Spleen (tissue), 11 donors: ENCODE results near the gene DLG1. TPM values are rescaled to one million over a fixed set of nuclear protein-coding genes. Genes with fewer than 3 reads are reported as not detected.
A peak's percentile ranks its signal among the peaks of the same experiment; 100 is the strongest.

Experiments
- DNase-seq: peaks from one replicate; pipeline ENCODE4 v3.0.0-alpha.2; 2020
- H3K27ac ChIP-seq, 8 donors: fragments of 200-600 bp; sonication (generic) in 7 of 8; 1 replicate in 4 of 8; 2 replicates in 4 of 8; pipeline versions ENCODE4 v1.5.0 to v1.8.0; 2016 to 2021; ENCODE audit warnings: inconsistent platforms in 4 of 8, mild to moderate bottlenecking in 4 of 8, moderate library complexity in 1 of 8
- H3K27me3 ChIP-seq, 7 donors: fragments of 200-600 bp; sonication (generic) in 6 of 7; replicated peaks in 1 of 7; 1 replicate in 4 of 7; 2 replicates in 3 of 7; pipeline versions ENCODE4 v1.5.0 to v1.8.0; 2016 to 2021; ENCODE audit warnings: inconsistent platforms in 3 of 7, mild to moderate bottlenecking in 1 of 7
- H3K36me3 ChIP-seq, 6 donors: fragments of 200-600 bp; sonication (generic) in 5 of 6; 1 replicate in 4 of 6; 2 replicates in 2 of 6; pipeline versions ENCODE4 v1.5.0 to v1.8.0; 2016 to 2021; ENCODE audit warnings: inconsistent platforms in 2 of 6
- H3K4me1 ChIP-seq, 6 donors: fragments of 200-600 bp; sonication (generic) in 5 of 6; 1 replicate in 3 of 6; 2 replicates in 3 of 6; pipeline versions ENCODE4 v1.5.0 to v1.8.0; 2016 to 2021; ENCODE audit warnings: inconsistent platforms in 3 of 6
- H3K4me3 ChIP-seq, 8 donors: fragments of 200-600 bp; sonication (generic) in 7 of 8; 1 replicate in 4 of 8; 2 replicates in 4 of 8; pipeline versions ENCODE4 v1.5.0 to v1.8.0; 2016 to 2021; ENCODE audit warnings: inconsistent platforms in 4 of 8, mild to moderate bottlenecking in 4 of 8, moderate library complexity in 2 of 8
- H3K9me3 ChIP-seq, 8 donors: fragments of 200-600 bp; sonication (generic) in 7 of 8; 1 replicate in 4 of 8; 2 replicates in 4 of 8; pipeline versions ENCODE4 v1.5.0 to v1.8.0; 2016 to 2021; ENCODE audit warnings: inconsistent platforms in 4 of 8
- CTCF ChIP-seq, 11 experiments: fragments of 200-600 bp in 7 of 11; fragments of 450-650 bp in 4 of 11; sonication (generic) in 4 of 11; IDR thresholded peaks in 8 of 11; conservative IDR thresholded peaks in 3 of 11; 1 replicate in 7 of 11; 2 replicates in 4 of 11; pipeline versions ENCODE4 v1.4.0 to v1.8.0; 2016 to 2021; ENCODE audit warnings: antibody characterized with exemption in 11 of 11, inconsistent platforms in 4 of 11, mild to moderate bottlenecking in 1 of 11
- POLR2A ChIP-seq, 3 donors: fragments of 450-650 bp; IDR thresholded peaks; one replicate each; pipeline ENCODE4 v1.5.1; 2017; ENCODE audit warnings: antibody characterized with exemption in 3 of 3, mild to moderate bottlenecking in 1 of 3
- POLR2AphosphoS5 ChIP-seq, 3 donors: sonication (generic); formaldehyde crosslinking; IDR thresholded peaks; one replicate each; pipeline ENCODE4 v1.5.1; 2017; ENCODE audit warnings: antibody characterized with exemption in 3 of 3
- WGBS, 5 donors: extraction: QIAGEN DNeasy Blood & Tissue Kit in 3 of 5; methylation state at CpG; one replicate each; pipeline versions ENCODE4 v1.1.5 to v1.1.7; 2013 to 2018; 5-methylcytosine and 5-hydroxymethylcytosine counted together
- intact Hi-C: fragments of 100-400 bp; cut with DNase I; formaldehyde crosslinking; loops from one replicate; pipeline ENCODE4 v1.15.0; 2023; ENCODE audit warnings: low total_unique reads
- polyA plus RNA-seq, 3 donors: library from polyadenylated mRNA; stranded (reverse); fragments of 200-250 nt; gene quantifications; one replicate each; pipeline ENCODE4 v1.2.1, GENCODE V29; 2013
- total RNA-seq, 7 donors: library from RNA; depleted of rRNA in 3 of 7; stranded (reverse); fragments of >200 nt in 3 of 7; fragmentation: NEBNext Ultra II Directional in 4 of 7; extraction: Animal tissue kit (Norgen Biotek cat#: 25700) in 4 of 7; gene quantifications; one replicate each; pipeline versions ENCODE4 v1.1.0 to v1.2.1, GENCODE V29; 2016 to 2021
- donor health status: healthy with polysubstance abuse.
- donor health status: DM: no; HTN: no; CAD: no; lungs with moderate emphysema.
- donor health status: DM: no; HTN: no; CAD: no.
- donor health status: Bipolar disorder and iron deficiency.
- donor health status: healthy.
- donor health status: DM: no; HTN: no; CAD: no.
- donor health status: DM: yes; HTN: yes; CAD: no.

The DLG1 gene
- total and polyA plus RNA-seq, 10 donors = 11.0 to 92.3 (median 59.1) TPM

GRCh38 chr3:197017003-197017402, 281.4 kb downstream of the DLG1 start:
- intact Hi-C loops = no loop called here
- no peak overlapping the region for H3K27ac ChIP-seq
- no peak overlapping the region for H3K4me3 ChIP-seq
- no peak for TF ChIP-seq CTCF (IDR thresholded peaks at IDR 0.05 in 8 of 11, conservative IDR thresholded peaks at IDR 0.05 in 3 of 11)
- no peak for TF ChIP-seq POLR2AphosphoS5 (IDR thresholded peaks at IDR 0.05)
- TF ChIP-seq POLR2A (IDR thresholded peaks at IDR 0.05) = no peak
- H3K9me3 ChIP-seq = no peaks in the 10 kb centered on the region
- H3K4me1 ChIP-seq = no peaks in the 10 kb centered on the region
- no peaks in the 10 kb centered on the region for H3K36me3 ChIP-seq
- peaks cover 0 to 12% (median 0%) of the 10 kb centered on the region in 7 donors for H3K27me3 ChIP-seq
- DNase-seq = no peak
- WGBS, 5 donors = 93 to 96% (median 95%) methylated on average over 8 to 18 of the region's 18 CpGs

GRCh38 chr3:197015790-197016736, 282.3 kb downstream of the DLG1 start:
- Histone ChIP-seq H3K27ac (no peak overlapping the region), H3K36me3 (no peaks in the 10 kb centered on the region), H3K4me1 (no peaks in the 10 kb centered on the region), H3K4me3 (no peak overlapping the region), H3K27me3 (peaks cover 0 to 11% (median 0%) of the 10 kb centered on the region in 7 donors), H3K9me3 (no peaks in the 10 kb centered on the region)
- peak; percentile 46 for DNase-seq
- no peak for TF ChIP-seq POLR2AphosphoS5 (IDR thresholded peaks at IDR 0.05)
- TF ChIP-seq CTCF (IDR thresholded peaks at IDR 0.05 in 8 of 11, conservative IDR thresholded peaks at IDR 0.05 in 3 of 11) = no peak
- no peak for TF ChIP-seq POLR2A (IDR thresholded peaks at IDR 0.05)
- intact Hi-C loops = no loop called here
- 85 to 96% (median 95%) methylated on average over 24 to 28 of the region's 28 CpGs for WGBS, 5 donors

- Histone ChIP-seq H3K4me3 (no peak overlapping the region), H3K27me3 (peaks cover 0 to 11% (median 0%) of the 10 kb centered on the region in 7 donors), H3K36me3 (no peaks in the 10 kb centered on the region), H3K4me1 (no peaks in the 10 kb centered on the region), H3K27ac (no peak overlapping the region), H3K9me3 (no peaks in the 10 kb centered on the region)
- 84 to 96% (median 91%) methylated on average over 22 of the region's 22 CpGs for WGBS, 5 donors
- no peak for DNase-seq
- TF ChIP-seq CTCF (IDR thresholded peaks at IDR 0.05 in 8 of 11, conservative IDR thresholded peaks at IDR 0.05 in 3 of 11) (no peak), POLR2A (IDR thresholded peaks at IDR 0.05) (no peak), POLR2AphosphoS5 (IDR thresholded peaks at IDR 0.05) (no peak)
- intact Hi-C loops = no loop called here
Measured at GRCh38 chr3:197014942-197015575, 283.4 kb downstream of the DLG1 start.

GRCh38 chr3:197014024-197014423, 284.4 kb downstream of the DLG1 start:
- intact Hi-C loops = no loop called here
- H3K27me3 ChIP-seq = peaks cover 0 to 17% (median 0%) of the 10 kb centered on the region in 7 donors
- no peak for DNase-seq
- no peaks in the 10 kb centered on the region for H3K9me3 ChIP-seq
- 88 to 98% (median 95%) methylated on average over 6 of the region's 6 CpGs for WGBS, 5 donors
- H3K27ac ChIP-seq = no peak overlapping the region
- no peaks in the 10 kb centered on the region for H3K36me3 ChIP-seq
- no peak overlapping the region for H3K4me3 ChIP-seq
- TF ChIP-seq CTCF (IDR thresholded peaks at IDR 0.05 in 8 of 11, conservative IDR thresholded peaks at IDR 0.05 in 3 of 11) (no peak), POLR2A (IDR thresholded peaks at IDR 0.05) (no peak), POLR2AphosphoS5 (IDR thresholded peaks at IDR 0.05) (no peak)
- H3K4me1 ChIP-seq = no peaks in the 10 kb centered on the region
